ENCODE measurements around the gene CNOT6L.

- TF ChIP-seq CTCF (conservative IDR thresholded peaks at IDR 0.05; ENCODE audit: low read length) (no peak), EZH2phosphoT487 (IDR thresholded peaks at IDR 0.05; ENCODE audit: borderline replicate concordance) (no peak)
These were observed 20.8 kb downstream of the CNOT6L start for GRCh38 chr4:77798385-77798784.

Measured in Loucy (cell line).